HEK293T (cell line): ENCODE results near the gene IGFBP6.
"Not testable (repeated sequence)": the region's sequence is repeated elsewhere in the genome, so short reads cannot be mapped to it uniquely, and the experiment has no call there.

Source experiments
- CTCF ChIA-PET: fragments of 350-600 bp; formaldehyde crosslinking; extraction: SDS; loops from one replicate; lab custom pipeline; 2021; ENCODE audit warnings: antibody characterized with exemption, inconsistent platforms; lab: Yijun Ruan, JAX
- POLR2A ChIA-PET: fragments of 350-600 bp; formaldehyde crosslinking; extraction: SDS; loops from one replicate; lab custom pipeline; 2020; ENCODE audit warnings: antibody characterized with exemption, inconsistent platforms; lab: Yijun Ruan, JAX
- DNase-seq: peaks from one replicate; pipeline ENCODE4 v3.0.0; 2012; ENCODE audit warnings: mixed read lengths; ENCODE audit errors: extremely low spot score
- ARNT ChIP-seq: fragments of 450-650 bp; IDR thresholded peaks from 2 replicates; pipeline ENCODE4 v1.6.1; 2017; ENCODE audit warnings: mild to moderate bottlenecking
- BHLHE40 ChIP-seq: fragments of 450-650 bp; IDR thresholded peaks from 2 replicates; pipeline ENCODE4 v1.6.1; 2016; ENCODE audit warnings: mild to moderate bottlenecking, moderate library complexity, borderline replicate concordance
- CTBP1 ChIP-seq: fragments of 450-650 bp; IDR thresholded peaks from 2 replicates; pipeline ENCODE4 v1.6.1; 2016; ENCODE audit warnings: borderline replicate concordance
- ELF4 ChIP-seq: fragments of 450-650 bp; IDR thresholded peaks from 2 replicates; pipeline ENCODE4 v1.6.1; 2017; ENCODE audit warnings: antibody characterized with exemption
- FOXA1 ChIP-seq: fragments of 450-650 bp; IDR thresholded peaks from 2 replicates; pipeline ENCODE4 v1.6.1; 2016; ENCODE audit warnings: mild to moderate bottlenecking
- FOXK2 ChIP-seq: fragments of 450-650 bp; IDR thresholded peaks from 2 replicates; pipeline ENCODE4 v1.6.1; 2016; ENCODE audit warnings: mild to moderate bottlenecking
- FOXM1 ChIP-seq: fragments of 450-650 bp; IDR thresholded peaks from 2 replicates; pipeline ENCODE4 v1.6.1; 2017; ENCODE audit warnings: mild to moderate bottlenecking, borderline replicate concordance
- HDGF ChIP-seq: fragments of 450-650 bp; IDR thresholded peaks from 2 replicates; pipeline ENCODE4 v1.6.1; 2017; ENCODE audit warnings: antibody characterized with exemption, borderline replicate concordance
- L3MBTL2 ChIP-seq: fragments of 450-650 bp; conservative IDR thresholded peaks from 2 replicates; pipeline ENCODE4 v1.6.1; 2016; ENCODE audit warnings: mild to moderate bottlenecking
- LEF1 ChIP-seq: fragments of 450-650 bp; IDR thresholded peaks from 2 replicates; pipeline ENCODE4 v1.6.1; 2017; ENCODE audit warnings: mild to moderate bottlenecking, borderline replicate concordance
- NFRKB ChIP-seq: fragments of 450-650 bp; IDR thresholded peaks from 2 replicates; pipeline ENCODE4 v1.6.1; 2016; ENCODE audit warnings: mild to moderate bottlenecking, moderate library complexity
- SP1 ChIP-seq: fragments of 450-650 bp; IDR thresholded peaks from 2 replicates; pipeline ENCODE4 v1.6.1; 2017
- SUZ12 ChIP-seq: fragments of 450-650 bp; IDR thresholded peaks from 2 replicates; pipeline ENCODE4 v1.6.1; 2016; ENCODE audit warnings: mild to moderate bottlenecking
- TARDBP ChIP-seq: fragments of 450-650 bp; IDR thresholded peaks from 2 replicates; pipeline ENCODE4 v1.6.1; 2016
- ZNF384 ChIP-seq: fragments of 450-650 bp; IDR thresholded peaks from 2 replicates; pipeline ENCODE4 v1.6.1; 2016
- TF ChIP-seq, protein P1 (sequence below): fragments of 450-650 bp; IDR thresholded peaks from 2 replicates; pipeline ENCODE4 v1.6.1; 2016

The IGFBP6 gene

GRCh38 chr12:53086361-53086760, 11.1 kb upstream of the IGFBP6 start:
- POLR2A ChIA-PET, result interaction anchor here (1.2 kb wide), 1 partner anchor 21 kb away, joined by 3 read pairs; no protein-coding TSS in a partner anchor
- TF ChIP-seq NFRKB (no peak), TARDBP (no peak), LEF1 (no peak)
- DNase-seq, result no peak
- CTCF ChIA-PET, result no interaction called here

- TF ChIP-seq HDGF (no peak), LEF1 (no peak), TARDBP (no peak), FOXM1 (no peak), ZNF384 (no peak), CTBP1 (no peak), BHLHE40 (no peak), SUZ12 (no peak), FOXK2 (no peak), ELF4 (no peak), ARNT (no peak), L3MBTL2 (no peak), SP1 (no peak), NFRKB (no peak), FOXA1 (no peak)
- TF ChIP-seq, protein P1, sequence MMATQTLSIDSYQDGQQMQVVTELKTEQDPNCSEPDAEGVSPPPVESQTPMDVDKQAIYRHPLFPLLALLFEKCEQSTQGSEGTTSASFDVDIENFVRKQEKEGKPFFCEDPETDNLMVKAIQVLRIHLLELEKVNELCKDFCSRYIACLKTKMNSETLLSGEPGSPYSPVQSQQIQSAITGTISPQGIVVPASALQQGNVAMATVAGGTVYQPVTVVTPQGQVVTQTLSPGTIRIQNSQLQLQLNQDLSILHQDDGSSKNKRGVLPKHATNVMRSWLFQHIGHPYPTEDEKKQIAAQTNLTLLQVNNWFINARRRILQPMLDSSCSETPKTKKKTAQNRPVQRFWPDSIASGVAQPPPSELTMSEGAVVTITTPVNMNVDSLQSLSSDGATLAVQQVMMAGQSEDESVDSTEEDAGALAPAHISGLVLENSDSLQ, result no peak
- ChIA-PET POLR2A (interaction anchor here (1.1 to 1.3 kb wide), 2 partner anchors 10 to 11 kb away, joined by 3 to 9 read pairs; partner anchors contain the start of gene SPRYD3), CTCF (interaction anchor here (1.0 kb wide), 2 partner anchors 9 to 24 kb away, joined by 3 to 4 read pairs; no protein-coding TSS in a partner anchor)
- no peak for DNase-seq
These were observed 7.4 kb upstream of the IGFBP6 start for GRCh38 chr12:53090105-53090504.

DNA sequence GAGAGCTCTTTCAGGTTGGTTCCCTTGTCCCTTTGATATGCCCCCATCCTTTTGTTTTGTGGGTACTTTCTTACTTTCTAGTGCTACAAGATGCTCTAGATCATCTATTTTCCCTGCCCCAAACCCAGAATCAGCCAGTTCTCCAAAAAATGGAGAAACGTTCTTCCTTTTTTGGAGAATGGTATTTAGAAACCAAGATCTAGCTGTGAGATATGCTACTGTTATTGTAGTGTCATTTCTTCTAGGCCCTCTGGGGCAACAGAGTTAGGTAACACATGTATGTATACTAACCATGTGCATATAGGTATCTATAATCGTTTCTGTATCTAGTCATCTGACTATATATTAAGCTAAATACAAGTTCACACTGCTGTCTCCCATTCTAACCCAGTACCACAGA, 6.9 kb upstream of the IGFBP6 start:
- no peak for DNase-seq
- no peak for TF ChIP-seq CTBP1
- no peak for TF ChIP-seq TARDBP
- TF ChIP-seq ELF4, result no peak
- no peak for TF ChIP-seq ARNT
- no peak for TF ChIP-seq HDGF
- no peak for TF ChIP-seq LEF1
- no peak for TF ChIP-seq SUZ12
- TF ChIP-seq SP1, result no peak
- no peak for TF ChIP-seq BHLHE40
- no peak for TF ChIP-seq ZNF384
- TF ChIP-seq, protein P1, result no peak
- no peak for TF ChIP-seq FOXK2
- no peak for TF ChIP-seq NFRKB
- TF ChIP-seq FOXM1, result no peak
- TF ChIP-seq FOXA1, result no peak
- TF ChIP-seq L3MBTL2, result no peak
- ChIA-PET CTCF (interaction anchor here (1.0 kb wide), 2 partner anchors 10 to 25 kb away, joined by 3 to 4 read pairs; no protein-coding TSS in a partner anchor), POLR2A (interaction anchor here (1.1 to 1.3 kb wide), 2 partner anchors 9 to 11 kb away, joined by 3 to 9 read pairs; partner anchors contain the start of gene SPRYD3)

GRCh38 chr12:53091756-53092155, 5.7 kb upstream of the IGFBP6 start:
- ChIA-PET CTCF (interaction anchor here (1.1 kb wide), 1 partner anchor 26 kb away, joined by 3 read pairs; no protein-coding TSS in a partner anchor), POLR2A (interaction anchor here (1.2 kb wide), 1 partner anchor 12 kb away, joined by 7 read pairs; the partner anchor contains the start of gene SPRYD3)
- TF ChIP-seq ZNF384, result no peak

GRCh38 chr12:53093777-53094393, 3.6 kb upstream of the IGFBP6 start:
- POLR2A ChIA-PET, result interaction anchor here (2.2 kb wide), 1 partner anchor 15 kb away, joined by 7 read pairs; the partner anchor contains the start of gene SPRYD3
- TF ChIP-seq LEF1 (no peak), L3MBTL2 (no peak), ARNT (no peak), HDGF (no peak), TARDBP (no peak), FOXA1 (no peak), ELF4 (no peak), BHLHE40 (no peak), SP1 (no peak)
- TF ChIP-seq, protein P1, result no peak
- CTCF ChIA-PET, result interaction anchor here (1.2 kb wide), 2 partner anchors 18 to 28 kb away, joined by 4 to 5 read pairs; no protein-coding TSS in a partner anchor
- no peak for DNase-seq

More at GRCh38 chr12:53091756-53092155, 5.7 kb upstream of the IGFBP6 start:
- DNase-seq, result no peak

DNA sequence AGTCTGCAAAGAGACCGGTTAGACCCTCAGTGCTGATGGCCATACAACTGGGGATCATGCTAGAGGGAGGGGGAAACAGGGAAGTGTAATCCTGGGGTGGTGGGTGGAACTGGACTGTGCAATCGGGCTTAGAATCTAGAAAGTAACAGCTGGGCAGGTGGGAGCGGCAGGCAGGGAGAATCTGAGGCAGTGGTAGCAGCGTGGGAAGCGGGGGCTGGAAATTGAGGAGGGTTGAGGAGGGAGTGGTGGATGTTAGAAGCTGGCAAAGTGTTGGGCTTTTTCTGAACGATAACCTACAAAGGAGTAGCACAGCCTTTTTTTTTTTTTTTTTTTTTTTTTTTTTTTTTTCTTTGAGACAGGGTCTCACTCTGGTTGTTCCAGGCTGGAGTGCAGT, 3.1 kb upstream of the IGFBP6 start:
- no peak for DNase-seq
- no peak; the same call in 1 of the 2 replicates for TF ChIP-seq ZNF384
- no peak for TF ChIP-seq ELF4
- TF ChIP-seq LEF1, result no peak
- no peak for TF ChIP-seq ARNT
- no peak for TF ChIP-seq L3MBTL2
- no peak for TF ChIP-seq HDGF
- no peak for TF ChIP-seq CTBP1
- no peak for TF ChIP-seq SUZ12
- TF ChIP-seq, protein P1, result no peak
- TF ChIP-seq TARDBP, result no peak
- no peak for TF ChIP-seq FOXA1
- TF ChIP-seq FOXK2, result no peak
- TF ChIP-seq SP1, result no peak
- no peak for TF ChIP-seq FOXM1
- TF ChIP-seq BHLHE40, result no peak
- POLR2A ChIA-PET, result interaction anchor here (2.2 kb wide), 1 partner anchor 15 kb away, joined by 7 read pairs; the partner anchor contains the start of gene SPRYD3
- CTCF ChIA-PET, result no interaction called here

DNA sequence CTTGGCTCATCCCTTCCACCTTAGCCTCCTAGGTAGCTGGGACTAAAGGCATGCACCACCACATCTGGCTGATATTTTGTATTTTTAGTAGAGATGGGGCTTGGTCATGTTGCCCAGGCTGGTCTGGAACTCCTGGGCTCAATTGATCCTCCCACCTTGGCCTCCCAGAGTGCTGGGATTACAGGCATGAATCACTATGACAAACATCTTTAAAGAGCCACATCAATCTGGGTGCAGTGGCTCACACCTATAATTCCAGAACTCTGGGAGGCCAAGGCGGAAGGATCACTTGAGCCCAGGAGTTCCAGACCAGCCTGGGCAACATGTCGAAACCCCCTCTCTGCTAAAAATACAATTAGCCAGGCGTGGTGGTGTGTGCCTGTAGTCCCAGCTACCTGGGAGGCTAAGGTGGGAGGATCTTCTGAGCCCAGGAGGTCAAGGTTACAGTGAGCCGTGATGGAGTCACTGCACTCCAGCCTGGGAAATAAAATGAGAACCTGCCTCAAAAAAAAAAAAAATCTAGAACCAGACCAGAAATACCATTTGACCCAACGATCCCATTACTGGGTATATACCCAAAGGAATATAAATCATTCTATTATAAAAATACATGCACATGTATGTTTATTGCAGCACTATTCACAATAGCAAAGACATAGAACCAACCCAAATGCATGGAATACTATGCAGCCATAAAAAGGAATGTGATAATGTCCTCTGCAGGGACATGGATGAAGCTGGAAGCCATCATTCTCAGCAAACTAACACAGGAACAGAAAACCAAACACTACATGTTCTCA, 2.5 kb upstream of the IGFBP6 start:
- CTCF ChIA-PET, result interaction anchor here (1.0 kb wide), 1 partner anchor 29 kb away, joined by 5 read pairs; no protein-coding TSS in a partner anchor
- not testable (repeated sequence) for DNase-seq
- POLR2A ChIA-PET, result interaction anchor here (1.1 to 2.2 kb wide), 2 partner anchors 16 kb away, joined by 3 to 7 read pairs; partner anchors contain the start of gene SPRYD3

GRCh38 chr12:53095596-53095895, 1.9 kb upstream of the IGFBP6 start:
- POLR2A ChIA-PET, result interaction anchor here (1.1 kb wide), 1 partner anchor 16 kb away, joined by 3 read pairs; the partner anchor contains the start of gene SPRYD3
- DNase-seq, result not testable (repeated sequence)
- CTCF ChIA-PET, result interaction anchor here (1.0 kb wide), 1 partner anchor 30 kb away, joined by 5 read pairs; no protein-coding TSS in a partner anchor
